ENCODE data around the gene HBZ. TPM values are rescaled to one million over a fixed set of nuclear protein-coding genes. Genes with fewer than 3 reads are reported as not detected.

HBZ gene
- total and polyA plus RNA-seq, 9 of the 15 experiments (the other 6 are each of a cell fraction or from before 2014, with no cell fraction given): 58.0 to 610 (median 113) TPM

- no peak for TF ChIP-seq TSHZ1 (CRISPR knock-in tag; IDR thresholded peaks at IDR 0.05)
- peak; percentile 24; the same call in 1 of the 2 replicates for TF ChIP-seq MAX (CRISPR knock-in tag; IDR thresholded peaks at IDR 0.05)
- TF ChIP-seq SIX5 (IDR thresholded peaks at IDR 0.05; ENCODE audit: borderline replicate concordance in 1 of 2, insufficient read depth in 1 of 2, low read depth in 1 of 2, low read length in 2 of 2): no peak
- no peak for TF ChIP-seq CXXC5 (CRISPR knock-in tag; IDR thresholded peaks at IDR 0.05)
- TF ChIP-seq ATF4 (CRISPR knock-in tag; IDR thresholded peaks at IDR 0.05): no peak
- no peak for TF ChIP-seq ZNF41 (CRISPR knock-in tag; conservative IDR thresholded peaks at IDR 0.05)
- no peak for TF ChIP-seq MEIS2 (IDR thresholded peaks at IDR 0.05; ENCODE audit: partially characterized antibody)
- no peak for TF ChIP-seq GABPB1 (CRISPR knock-in tag; IDR thresholded peaks at IDR 0.05)
- TF ChIP-seq CBFA2T2 (conservative IDR thresholded peaks at IDR 0.05): no peak
- TF ChIP-seq ZNF311 (CRISPR knock-in tag; IDR thresholded peaks at IDR 0.05): no peak
- TF ChIP-seq ATF3 (IDR thresholded peaks at IDR 0.05): no peak
- no peak for TF ChIP-seq ATF3 (CRISPR knock-in tag; conservative IDR thresholded peaks at IDR 0.05)
- no peak for TF ChIP-seq CREB1 (IDR thresholded peaks at IDR 0.05)
- no peak for TF ChIP-seq CREB1 (CRISPR knock-in tag; IDR thresholded peaks at IDR 0.05)
- TF ChIP-seq AFF1 (IDR thresholded peaks at IDR 0.05; ENCODE audit: low read depth in 1 of 2, partially characterized antibody in 2 of 2): no peak
- TF ChIP-seq FOXK1 (CRISPR knock-in tag; IDR thresholded peaks at IDR 0.05; ENCODE audit: borderline replicate concordance): no peak
- TF ChIP-seq DEAF1 (CRISPR knock-in tag; IDR thresholded peaks at IDR 0.05): no peak
Observed at GRCh38 chr16:142405-142967, 10.0 kb upstream of the HBZ start (continued).
